IPS DF 6.9 (cell line): ENCODE measurements around the gene C1orf122.
"Not testable (repeated sequence)": the region's sequence is repeated elsewhere in the genome, so short reads cannot be mapped to it uniquely, and the experiment has no call there.

ENCODE experiments used
- DNase-seq: peaks from one replicate; pipeline ENCODE4 v3.0.0-alpha.2; 2013; ENCODE audit warnings: low read depth, low spot score
- H3K27ac ChIP-seq: one replicate; pipeline ENCODE4 v1.5.1; 2013; ENCODE audit warnings: low read length, control low read depth
- H3K27me3 ChIP-seq: 2 replicates; pipeline ENCODE4 v1.6.1; 2013; ENCODE audit warnings: mild to moderate bottlenecking, low read length; ENCODE audit not compliant: control insufficient read depth, insufficient read depth
- H3K36me3 ChIP-seq: 2 replicates; pipeline ENCODE4 v1.6.1; 2013; ENCODE audit warnings: low read length; ENCODE audit not compliant: control insufficient read depth, insufficient read depth
- H3K4me1 ChIP-seq: 2 replicates; pipeline ENCODE4 v1.6.1; 2013; ENCODE audit warnings: low read length; ENCODE audit not compliant: control insufficient read depth, insufficient read depth
- H3K4me3 ChIP-seq: 2 replicates; pipeline ENCODE4 v1.5.1; 2013; ENCODE audit warnings: mild to moderate bottlenecking, low read length
- H3K9me3 ChIP-seq: 2 replicates; pipeline ENCODE4 v1.6.1; 2013; ENCODE audit warnings: low read length, inconsistent platforms; ENCODE audit not compliant: control insufficient read depth, insufficient read depth
- WGBS: extraction: QIAGEN DNeasy Blood & Tissue Kit; methylation state at CpG from one replicate; pipeline ENCODE4 v1.1.7; 2013; ENCODE audit warnings: mixed read lengths, missing lambda C conversion rate; ENCODE audit not compliant: insufficient read length, insufficient coverage; 5-methylcytosine and 5-hydroxymethylcytosine counted together

C1orf122 gene

DNA sequence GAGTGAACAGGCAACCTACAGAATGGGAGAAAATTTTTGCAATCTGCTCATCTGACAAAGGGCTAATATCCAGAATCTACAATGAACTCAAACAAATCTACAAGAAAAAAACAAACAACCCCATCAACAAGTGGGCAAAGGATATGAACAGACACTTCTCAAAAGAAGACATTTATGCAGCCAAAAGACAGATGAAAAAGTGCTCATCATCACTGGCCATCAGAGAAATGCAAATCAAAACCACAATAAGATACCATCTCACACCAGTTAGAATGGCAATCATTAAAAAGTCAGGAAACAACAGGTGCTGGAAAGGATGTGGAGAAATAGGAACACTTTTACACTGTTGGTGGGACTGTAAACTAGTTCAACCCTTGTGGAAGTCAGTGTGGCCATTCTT lies 36.1 kb upstream of the C1orf122 start:
- H3K4me3 ChIP-seq, H3K36me3 ChIP-seq, H3K27ac ChIP-seq, DNase-seq, H3K4me1 ChIP-seq, H3K27me3 ChIP-seq, H3K9me3 ChIP-seq: not testable (repeated sequence)

- 0 out of 2 replicates have a peak, but pooled peaks cover 2% of the 10 kb centered on the region for H3K9me3 ChIP-seq
- no peak for DNase-seq
- H3K27ac ChIP-seq = no peak overlapping the region
- H3K36me3 ChIP-seq = no peaks in the 10 kb centered on the region
- no peaks in the 10 kb centered on the region for H3K27me3 ChIP-seq
- no peak overlapping the region for H3K4me3 ChIP-seq
- no CpG with 5 or more reads among the region's 4 CpGs for WGBS
- H3K4me1 ChIP-seq = no peaks in the 10 kb centered on the region
Measured at GRCh38 chr1:37776946-37777516, 30.6 kb upstream of the C1orf122 start.

DNA sequence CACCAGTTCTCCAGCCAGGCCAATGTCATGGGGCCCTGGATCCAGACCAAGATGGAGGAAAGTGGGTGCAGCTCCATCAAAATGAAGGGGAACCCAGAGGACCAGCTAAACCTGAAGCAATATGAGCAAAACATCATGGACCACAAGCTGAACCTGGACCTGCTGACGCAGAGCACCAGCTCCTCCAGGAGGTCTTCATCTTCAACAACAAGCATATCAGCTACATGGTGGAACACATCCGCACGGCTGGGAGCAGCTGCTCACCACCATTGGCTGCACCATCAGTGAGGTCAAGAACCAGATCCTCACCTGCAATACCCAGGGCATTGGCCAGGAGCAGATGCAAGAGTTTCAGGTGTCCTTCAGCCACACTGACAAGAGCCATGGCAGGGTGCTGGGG lies 28.9 kb upstream of the C1orf122 start:
- Histone ChIP-seq H3K4me1 (no peaks in the 10 kb centered on the region), H3K27ac (no peak overlapping the region), H3K27me3 (no peaks in the 10 kb centered on the region), H3K4me3 (no peak overlapping the region), H3K36me3 (no peaks in the 10 kb centered on the region), H3K9me3 (0 out of 2 replicates have a peak, but pooled peaks cover 2% of the 10 kb centered on the region)
- no CpG with 5 or more reads among the region's 3 CpGs for WGBS
- no peak for DNase-seq

DNA sequence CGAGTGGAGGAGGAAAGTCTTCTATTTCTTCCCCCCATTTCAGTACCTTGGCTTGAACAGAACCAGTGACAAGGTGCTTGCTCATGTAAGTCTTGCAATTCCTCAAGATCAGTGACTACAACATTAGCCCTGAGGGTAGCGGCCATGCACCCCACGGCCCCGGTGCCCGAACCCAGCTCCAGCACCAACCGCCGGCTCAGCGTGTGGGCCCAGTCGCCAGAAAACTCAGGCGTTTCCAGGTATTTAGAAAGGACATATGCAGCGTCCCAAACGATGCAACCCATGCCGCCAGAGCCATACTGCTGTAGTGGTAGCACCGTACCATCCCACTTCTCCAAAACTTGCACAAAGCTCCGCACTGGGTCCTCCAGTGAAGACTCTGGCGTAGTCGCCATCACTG lies 25.1 kb upstream of the C1orf122 start:
- no peaks in the 10 kb centered on the region for H3K36me3 ChIP-seq
- no CpG with 5 or more reads among the region's 17 CpGs for WGBS
- no peaks in the 10 kb centered on the region for H3K27me3 ChIP-seq
- H3K9me3 ChIP-seq = no peaks in the 10 kb centered on the region
- H3K4me1 ChIP-seq = no peaks in the 10 kb centered on the region
- DNase-seq = no peak
- no peak overlapping the region for H3K27ac ChIP-seq
- no peak overlapping the region for H3K4me3 ChIP-seq

- no peak overlapping the region for H3K27ac ChIP-seq
- no peaks in the 10 kb centered on the region for H3K9me3 ChIP-seq
- DNase-seq = no peak
- no peaks in the 10 kb centered on the region for H3K36me3 ChIP-seq
- no peaks in the 10 kb centered on the region for H3K4me1 ChIP-seq
- no CpG with 5 or more reads among the region's 36 CpGs for WGBS
- peaks cover 14% of the 10 kb centered on the region; the same call in 1 of the 2 replicates for H3K27me3 ChIP-seq
- H3K4me3 ChIP-seq = peak overlapping the region; percentile 21; the same call in 1 of the 2 replicates
Measured at GRCh38 chr1:37792943-37793686, 14.5 kb upstream of the C1orf122 start.

DNA sequence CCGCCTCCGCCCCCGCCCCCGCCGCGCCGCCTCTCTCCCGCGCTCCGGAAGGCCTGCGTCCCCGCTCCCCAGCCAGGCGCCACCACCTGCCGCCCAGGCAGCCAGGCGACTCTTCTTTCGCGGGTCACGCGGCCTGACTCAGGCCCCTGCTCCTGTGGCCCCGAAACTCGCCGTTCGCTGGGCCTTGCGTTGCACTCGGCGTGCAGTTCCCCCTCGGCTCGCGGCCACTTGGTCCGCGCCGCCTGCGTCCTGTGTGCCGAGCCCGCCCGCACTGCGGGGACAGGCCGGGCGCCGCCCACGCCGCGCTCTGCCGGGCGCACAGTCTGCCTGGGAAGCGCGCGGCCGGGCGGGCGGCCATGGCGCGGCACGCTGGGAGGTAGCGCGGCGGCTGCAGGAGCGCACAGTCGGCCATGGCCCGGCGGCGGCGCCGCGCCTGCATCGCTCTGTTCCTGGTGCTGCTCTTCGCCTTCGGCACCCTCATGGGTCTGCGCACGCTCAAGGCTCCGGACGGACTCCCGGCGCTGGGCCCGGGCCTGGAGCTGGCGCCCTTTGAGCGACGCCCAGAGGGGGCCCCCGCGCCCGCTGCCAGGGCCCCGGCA lies 13.7 kb upstream of the C1orf122 start, which contains the start of gene MANEAL:
Gene MANEAL (plus strand): TSS at position 75 of the 599 bp plus-strand sequence. CDS start 336 bp downstream, at position 411.
- Histone ChIP-seq H3K27me3 (peaks cover 14% of the 10 kb centered on the region; the same call in 1 of the 2 replicates), H3K9me3 (no peaks in the 10 kb centered on the region), H3K4me1 (no peaks in the 10 kb centered on the region), H3K27ac (no peak within 1 kb of the TSS), H3K4me3 (peak within 1 kb of the TSS; percentile 58; the same call in 1 of the 2 replicates), H3K36me3 (no peaks in the 10 kb centered on the region)
- no CpG with 5 or more reads among the region's 82 CpGs for WGBS
- no peak for DNase-seq

GRCh38 chr1:37794372-37795339 lies 12.9 kb upstream of the C1orf122 start:
- Histone ChIP-seq H3K4me3 (peak overlapping the region; percentile 37; the same call in 1 of the 2 replicates), H3K27me3 (peaks cover 14% of the 10 kb centered on the region; the same call in 1 of the 2 replicates)
- WGBS = no CpG with 5 or more reads among the region's 59 CpGs

GRCh38 chr1:37795340-37796125 lies 12.1 kb upstream of the C1orf122 start:
- H3K9me3 ChIP-seq = no peaks in the 10 kb centered on the region
- no peak overlapping the region for H3K4me3 ChIP-seq
- peak; percentile 31 for DNase-seq
- no CpG with 5 or more reads among the region's 22 CpGs for WGBS
- no peak overlapping the region for H3K27ac ChIP-seq
- no peaks in the 10 kb centered on the region for H3K36me3 ChIP-seq
- no peaks in the 10 kb centered on the region for H3K4me1 ChIP-seq
- H3K27me3 ChIP-seq = peaks cover 14% of the 10 kb centered on the region; the same call in 1 of the 2 replicates

More at GRCh38 chr1:37794372-37795339, 12.9 kb upstream of the C1orf122 start:
- Histone ChIP-seq H3K9me3 (no peaks in the 10 kb centered on the region), H3K4me1 (no peaks in the 10 kb centered on the region), H3K27ac (no peak overlapping the region), H3K36me3 (no peaks in the 10 kb centered on the region)
- no peak for DNase-seq

- Histone ChIP-seq H3K27ac (no peak overlapping the region), H3K4me1 (no peaks in the 10 kb centered on the region), H3K36me3 (0 out of 2 replicates have a peak, but pooled peaks cover 4% of the 10 kb centered on the region), H3K27me3 (peaks cover 6% of the 10 kb centered on the region; the same call in 1 of the 2 replicates), H3K9me3 (no peaks in the 10 kb centered on the region), H3K4me3 (no peak overlapping the region)
- no peak for DNase-seq
- WGBS = no CpG with 5 or more reads among the region's 3 CpGs
Measured at GRCh38 chr1:37797750-37798345, 9.7 kb upstream of the C1orf122 start.
